ENCODE data around the gene COL11A2. TPM values are rescaled to one million over a fixed set of nuclear protein-coding genes. Genes with fewer than 3 reads are reported as not detected.
A peak's percentile ranks its signal among the peaks of the same experiment; 100 is the strongest.

Gene COL11A2
- total and polyA plus RNA-seq, 2 of the 13 experiments (the other 11 are each of a cell fraction or from before 2014, with no cell fraction given) = 0.55 TPM

- peak; percentile 94 for TF ChIP-seq GABPB1 (CRISPR knock-in tag; IDR thresholded peaks at IDR 0.05)
- TF ChIP-seq, protein P1, sequence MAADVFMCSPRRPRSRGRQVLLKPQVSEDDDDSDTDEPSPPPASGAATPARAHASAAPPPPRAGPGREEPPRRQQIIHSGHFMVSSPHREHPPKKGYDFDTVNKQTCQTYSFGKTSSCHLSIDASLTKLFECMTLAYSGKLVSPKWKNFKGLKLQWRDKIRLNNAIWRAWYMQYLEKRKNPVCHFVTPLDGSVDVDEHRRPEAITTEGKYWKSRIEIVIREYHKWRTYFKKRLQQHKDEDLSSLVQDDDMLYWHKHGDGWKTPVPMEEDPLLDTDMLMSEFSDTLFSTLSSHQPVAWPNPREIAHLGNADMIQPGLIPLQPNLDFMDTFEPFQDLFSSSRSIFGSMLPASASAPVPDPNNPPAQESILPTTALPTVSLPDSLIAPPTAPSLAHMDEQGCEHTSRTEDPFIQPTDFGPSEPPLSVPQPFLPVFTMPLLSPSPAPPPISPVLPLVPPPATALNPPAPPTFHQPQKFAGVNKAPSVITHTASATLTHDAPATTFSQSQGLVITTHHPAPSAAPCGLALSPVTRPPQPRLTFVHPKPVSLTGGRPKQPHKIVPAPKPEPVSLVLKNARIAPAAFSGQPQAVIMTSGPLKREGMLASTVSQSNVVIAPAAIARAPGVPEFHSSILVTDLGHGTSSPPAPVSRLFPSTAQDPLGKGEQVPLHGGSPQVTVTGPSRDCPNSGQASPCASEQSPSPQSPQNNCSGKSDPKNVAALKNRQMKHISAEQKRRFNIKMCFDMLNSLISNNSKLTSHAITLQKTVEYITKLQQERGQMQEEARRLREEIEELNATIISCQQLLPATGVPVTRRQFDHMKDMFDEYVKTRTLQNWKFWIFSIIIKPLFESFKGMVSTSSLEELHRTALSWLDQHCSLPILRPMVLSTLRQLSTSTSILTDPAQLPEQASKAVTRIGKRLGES (CRISPR knock-in tag; IDR thresholded peaks at IDR 0.05; ENCODE audit: borderline replicate concordance) = 0 out of 2 replicates have a peak, but pooled peaks have one; percentile 63
- TF ChIP-seq FOSL2 (CRISPR knock-in tag; IDR thresholded peaks at IDR 0.05) = peak; percentile 47
- TF ChIP-seq GMEB1 (CRISPR knock-in tag; IDR thresholded peaks at IDR 0.05; ENCODE audit: borderline replicate concordance) = peak; percentile 80
- peak; percentile 94 for TF ChIP-seq ELF1 (CRISPR knock-in tag; IDR thresholded peaks at IDR 0.05)
- no peak for TF ChIP-seq ZNF781 (CRISPR knock-in tag; IDR thresholded peaks at IDR 0.05; ENCODE audit: borderline replicate concordance, not compliant biosample characterization)
- TF ChIP-seq SRSF4 (IDR thresholded peaks at IDR 0.05; ENCODE audit: low read depth, low read length, poor library complexity, severe bottlenecking) = no peak
- TF ChIP-seq HMG20B (CRISPR knock-in tag; conservative IDR thresholded peaks at IDR 0.05) = 0 out of 2 replicates have a peak, but pooled peaks have one; percentile 53
- TF ChIP-seq, protein P2, sequence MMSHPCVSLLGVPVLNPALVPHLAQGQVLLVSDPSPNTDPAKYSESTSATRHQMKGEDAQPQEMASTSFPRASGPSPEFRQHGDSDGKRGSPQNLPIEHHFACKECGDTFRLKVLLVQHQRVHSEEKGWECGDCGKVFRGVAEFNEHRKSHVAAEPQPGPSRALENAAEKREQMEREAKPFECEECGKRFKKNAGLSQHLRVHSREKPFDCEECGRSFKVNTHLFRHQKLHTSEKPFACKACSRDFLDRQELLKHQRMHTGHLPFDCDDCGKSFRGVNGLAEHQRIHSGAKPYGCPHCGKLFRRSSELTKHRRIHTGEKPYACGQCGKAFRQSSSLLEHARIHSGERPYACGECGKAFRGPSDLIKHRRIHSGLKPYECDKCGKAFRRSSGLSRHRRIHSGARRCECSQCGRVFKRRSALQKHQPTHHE (CRISPR knock-in tag; IDR thresholded peaks at IDR 0.05; ENCODE audit: borderline replicate concordance) = peak; percentile 88; the same call in 1 of the 2 replicates
- peak; percentile 62 for TF ChIP-seq ETV5 (CRISPR knock-in tag; IDR thresholded peaks at IDR 0.05; ENCODE audit: borderline replicate concordance)
- TF ChIP-seq ZNF253 (CRISPR knock-in tag; IDR thresholded peaks at IDR 0.05; ENCODE audit: borderline replicate concordance) = no peak
- TF ChIP-seq UBTF (CRISPR knock-in tag; IDR thresholded peaks at IDR 0.05) = peak; percentile 88
- peak; percentile 8; the same call in 1 of the 2 replicates for TF ChIP-seq SIN3A (IDR thresholded peaks at IDR 0.05; ENCODE audit: borderline replicate concordance, low read depth, low read length)
- TF ChIP-seq ZBTB42 (CRISPR knock-in tag; IDR thresholded peaks at IDR 0.05) = peak; percentile 88; the same call in 1 of the 2 replicates
- TF ChIP-seq ZNF768 (CRISPR knock-in tag; IDR thresholded peaks at IDR 0.05) = peak; percentile 72
- 0 out of 2 replicates have a peak, but pooled peaks have one; percentile 70 for TF ChIP-seq PAX8 (CRISPR knock-in tag; IDR thresholded peaks at IDR 0.05; ENCODE audit: borderline replicate concordance)
- no peak; the same call in 1 of the 2 replicates for TF ChIP-seq ZBTB21 (CRISPR knock-in tag; IDR thresholded peaks at IDR 0.05)
- TF ChIP-seq ZNF282 (IDR thresholded peaks at IDR 0.05; ENCODE audit: partially characterized antibody) = no peak
- TF ChIP-seq SYNCRIP (IDR thresholded peaks at IDR 0.05; ENCODE audit: insufficient read depth, low read depth, low read length) = no peak
- no peak for TF ChIP-seq GTF3A (CRISPR knock-in tag; conservative IDR thresholded peaks at IDR 0.05)
Measured at GRCh38 chr6:33200219-33201146, 8.2 kb upstream of the COL11A2 start, which contains the start of the genes RXRB and SLC39A7 (continued).
